Right lobe of liver (tissue), 4 donors: ENCODE measurements around the gene SLITRK3.
"Not testable (repeated sequence)": the region's sequence is repeated elsewhere in the genome, so short reads cannot be mapped to it uniquely, and the experiment has no call there.

Experiments used
- POLR2A ChIP-seq: fragments of 450-650 bp; IDR thresholded peaks from one replicate; pipeline ENCODE4 v1.6.1; 2017; ENCODE audit warnings: antibody characterized with exemption, mild to moderate bottlenecking
- TF ChIP-seq, protein P1 (sequence below), 4 donors: fragments of 200-600 bp in 3 of 4; fragments of 450-650 bp in 1 of 4; IDR thresholded peaks; one replicate each; pipeline versions ENCODE4 v1.5.1 to v1.8.0; 2016 to 2022; ENCODE audit warnings: antibody characterized with exemption in 4 of 4, mild to moderate bottlenecking in 2 of 4
- donor health status: DM: no; HTN: no; CAD: no.
- donor health status: DM: no; HTN: no; CAD: no.
- donor health status: DM: no; HTN: yes; CAD: no.

DNA sequence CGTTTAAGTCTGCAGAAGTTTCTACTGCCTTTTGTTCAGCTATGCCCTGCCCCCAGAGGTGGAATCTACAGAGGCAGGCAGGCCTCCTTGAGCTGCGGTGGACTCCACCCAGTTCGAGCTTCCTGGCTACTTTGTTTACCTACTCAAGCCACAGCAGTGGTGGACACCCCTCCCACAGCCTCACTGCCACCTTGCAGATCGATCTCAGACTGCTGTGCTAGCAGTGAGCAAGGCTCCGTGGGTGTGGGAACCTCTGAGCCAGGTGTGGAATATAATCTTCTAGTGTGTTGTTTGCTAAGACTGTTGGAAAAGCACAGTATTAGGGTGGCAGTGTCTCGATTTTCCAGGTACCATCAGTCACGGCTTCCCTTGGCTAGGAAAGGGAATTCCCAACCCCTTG lies 56.3 kb downstream of the SLITRK3 start:
- TF ChIP-seq, protein P1, sequence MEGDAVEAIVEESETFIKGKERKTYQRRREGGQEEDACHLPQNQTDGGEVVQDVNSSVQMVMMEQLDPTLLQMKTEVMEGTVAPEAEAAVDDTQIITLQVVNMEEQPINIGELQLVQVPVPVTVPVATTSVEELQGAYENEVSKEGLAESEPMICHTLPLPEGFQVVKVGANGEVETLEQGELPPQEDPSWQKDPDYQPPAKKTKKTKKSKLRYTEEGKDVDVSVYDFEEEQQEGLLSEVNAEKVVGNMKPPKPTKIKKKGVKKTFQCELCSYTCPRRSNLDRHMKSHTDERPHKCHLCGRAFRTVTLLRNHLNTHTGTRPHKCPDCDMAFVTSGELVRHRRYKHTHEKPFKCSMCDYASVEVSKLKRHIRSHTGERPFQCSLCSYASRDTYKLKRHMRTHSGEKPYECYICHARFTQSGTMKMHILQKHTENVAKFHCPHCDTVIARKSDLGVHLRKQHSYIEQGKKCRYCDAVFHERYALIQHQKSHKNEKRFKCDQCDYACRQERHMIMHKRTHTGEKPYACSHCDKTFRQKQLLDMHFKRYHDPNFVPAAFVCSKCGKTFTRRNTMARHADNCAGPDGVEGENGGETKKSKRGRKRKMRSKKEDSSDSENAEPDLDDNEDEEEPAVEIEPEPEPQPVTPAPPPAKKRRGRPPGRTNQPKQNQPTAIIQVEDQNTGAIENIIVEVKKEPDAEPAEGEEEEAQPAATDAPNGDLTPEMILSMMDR (IDR thresholded peaks at IDR 0.05) = not testable (repeated sequence)
- TF ChIP-seq POLR2A = not testable (repeated sequence)
